GM19238 (cell line): ENCODE results near the gene RAPGEF5.

Experiments
- DNase-seq: peaks from one replicate; pipeline ENCODE4 v3.0.0; 2011; ENCODE audit warnings: low spot score; ENCODE audit not compliant: insufficient read length

RAPGEF5 gene

GRCh38 chr7:22127835-22128527, 229.0 kb downstream of the RAPGEF5 start:
- DNase-seq: no peak

DNA sequence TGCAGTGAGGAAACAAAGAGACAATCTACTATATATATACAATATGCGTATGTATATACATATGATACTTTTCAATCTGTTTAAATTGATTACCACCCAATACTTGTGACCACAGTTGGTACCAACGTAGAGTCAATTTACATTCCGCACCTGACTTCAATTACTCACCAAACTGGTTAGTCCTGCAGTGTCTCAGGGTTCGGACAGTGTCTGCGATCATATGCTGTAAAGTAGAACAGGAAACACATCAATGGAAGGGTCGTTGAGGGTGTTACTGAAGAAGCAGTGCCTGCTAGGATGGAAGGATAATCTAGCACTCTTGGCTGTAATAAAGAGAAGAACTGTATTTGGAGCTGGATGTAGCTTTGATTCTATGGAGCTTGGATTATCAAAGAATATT, 231.5 kb downstream of the RAPGEF5 start:
- DNase-seq: no peak

GRCh38 chr7:22124941-22125340, 232.0 kb downstream of the RAPGEF5 start:
- DNase-seq: no peak

GRCh38 chr7:22123139-22123538, 233.8 kb downstream of the RAPGEF5 start:
- no peak for DNase-seq

GRCh38 chr7:22121702-22122474, 235.1 kb downstream of the RAPGEF5 start:
- no peak for DNase-seq

- no peak for DNase-seq
Measured at GRCh38 chr7:22120391-22121053, 236.4 kb downstream of the RAPGEF5 start.

GRCh38 chr7:22117222-22117621, 239.7 kb downstream of the RAPGEF5 start:
- DNase-seq: no peak

DNA sequence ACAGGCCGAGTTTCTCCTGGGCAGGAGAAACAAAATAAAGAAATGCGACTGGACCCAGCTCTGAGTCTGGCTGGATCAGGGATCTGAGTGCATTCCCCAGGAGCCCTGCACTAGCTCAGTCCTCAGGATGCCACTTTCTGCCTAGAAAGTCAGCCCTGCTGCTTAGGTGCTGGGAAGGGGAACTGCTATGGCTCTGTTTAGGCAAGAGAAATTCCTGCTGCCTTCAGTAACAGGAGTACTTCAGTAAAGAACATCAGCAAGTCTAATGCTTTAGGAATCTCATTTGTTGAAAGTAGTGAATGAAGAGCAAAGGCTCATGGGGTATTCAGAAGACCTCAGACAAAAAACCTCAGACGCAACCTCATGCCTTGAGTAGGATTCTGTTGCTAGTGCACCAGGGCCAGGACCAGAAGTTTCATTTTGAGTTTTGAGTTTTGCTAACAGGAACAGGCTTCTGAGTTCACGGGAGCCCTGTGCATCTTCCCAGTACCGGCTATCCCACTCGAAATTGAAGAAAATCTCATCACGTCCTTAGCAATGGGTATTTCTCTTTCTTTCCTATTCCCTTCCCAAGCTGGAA, 240.4 kb downstream of the RAPGEF5 start:
- DNase-seq: no peak

- DNase-seq: no peak
Measured at GRCh38 chr7:22115689-22116088, 241.3 kb downstream of the RAPGEF5 start.

GRCh38 chr7:22114440-22114981, 242.4 kb downstream of the RAPGEF5 start:
- DNase-seq: no peak

GRCh38 chr7:22113041-22113440, 243.9 kb downstream of the RAPGEF5 start:
- DNase-seq: no peak

GRCh38 chr7:22111661-22112060, 245.3 kb downstream of the RAPGEF5 start:
- no peak for DNase-seq

DNA sequence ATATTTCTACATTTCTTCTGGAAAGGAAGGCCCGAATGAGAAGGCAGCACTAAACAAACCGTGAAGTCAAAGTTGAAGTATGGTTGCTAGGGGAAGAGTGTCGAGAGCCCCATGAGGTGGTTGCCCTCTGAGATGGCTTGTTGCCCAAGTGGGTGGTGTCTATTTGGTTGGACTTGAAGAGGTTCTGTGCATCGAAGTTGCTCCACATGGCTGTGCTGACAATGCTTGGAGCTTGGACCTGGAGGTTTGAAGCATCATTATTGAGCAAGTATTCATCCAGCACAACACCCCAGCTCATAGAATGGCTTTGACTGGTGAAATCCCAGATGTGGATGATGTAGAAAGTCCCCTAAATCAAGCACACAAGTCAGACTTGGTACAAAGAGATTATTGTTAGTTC, 246.1 kb downstream of the RAPGEF5 start:
- DNase-seq: no peak

DNA sequence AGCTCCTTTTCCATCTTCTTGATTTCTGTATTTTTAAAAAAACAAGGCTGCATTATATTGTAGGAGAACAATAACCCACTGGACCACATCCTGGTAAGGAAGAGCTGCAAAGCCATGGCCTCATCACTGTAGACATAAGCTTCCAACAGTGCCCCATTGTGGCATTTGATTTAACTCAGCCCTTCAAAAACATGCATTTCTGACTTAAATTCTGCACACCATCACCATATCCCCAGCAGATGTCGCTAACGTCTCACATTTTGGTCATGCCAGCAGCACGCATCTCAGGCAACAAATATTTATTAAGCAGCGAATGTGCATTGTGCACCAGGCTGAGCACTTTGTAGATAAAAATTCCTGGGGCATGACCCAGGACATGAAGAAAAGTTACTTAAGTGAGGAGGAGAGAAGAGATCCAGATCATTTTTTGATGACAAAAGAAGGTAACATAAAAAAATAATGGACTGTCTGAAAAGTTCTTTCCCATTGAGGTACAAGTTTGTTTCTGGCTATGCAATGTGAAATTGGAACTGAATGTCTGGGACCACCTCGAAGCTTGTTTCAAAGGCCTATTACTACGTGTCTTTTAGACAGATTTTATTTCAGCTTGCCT, 246.6 kb downstream of the RAPGEF5 start:
- peak; percentile 44 for DNase-seq

DNA sequence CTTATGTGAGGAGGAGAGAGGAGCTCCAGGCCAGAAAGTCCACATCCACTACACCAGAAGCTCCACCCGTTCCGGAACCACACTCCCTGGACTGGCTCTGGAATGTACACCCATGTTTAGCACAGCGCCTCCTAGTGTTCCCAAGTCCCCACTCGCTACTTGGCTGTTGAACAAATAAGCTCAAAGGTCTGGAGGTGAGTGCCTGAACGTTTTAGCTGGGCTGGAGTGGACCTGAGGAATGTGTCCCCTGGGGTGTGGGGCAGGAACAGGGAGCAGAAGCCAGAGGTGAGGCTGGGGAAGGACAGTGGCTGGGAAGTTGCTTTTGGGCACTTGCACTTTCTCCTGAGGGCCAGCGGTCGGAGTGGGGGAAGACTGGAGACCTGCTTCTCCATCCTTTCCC, 247.2 kb downstream of the RAPGEF5 start:
- DNase-seq: no peak

GRCh38 chr7:22108151-22108845, 248.7 kb downstream of the RAPGEF5 start:
- no peak for DNase-seq

DNA sequence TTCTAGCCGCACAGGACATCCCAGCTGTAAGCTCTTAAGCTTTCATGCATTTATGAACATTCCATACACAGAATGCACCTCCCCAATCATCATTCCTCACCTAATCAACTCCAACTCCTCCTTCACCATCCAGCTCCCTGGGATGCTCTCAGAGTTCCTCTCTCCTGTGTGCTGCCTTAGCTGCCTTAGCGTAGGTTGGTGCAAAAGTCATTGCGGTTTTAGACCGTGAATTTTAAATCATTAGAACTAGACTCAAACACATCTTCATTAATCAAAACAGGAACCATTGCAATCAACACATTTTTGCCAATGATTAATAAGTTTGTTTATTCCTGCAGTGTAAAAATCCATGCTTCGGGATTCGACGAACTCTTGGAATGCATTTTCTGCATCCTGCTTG, 251.4 kb downstream of the RAPGEF5 start:
- DNase-seq: no peak

DNA sequence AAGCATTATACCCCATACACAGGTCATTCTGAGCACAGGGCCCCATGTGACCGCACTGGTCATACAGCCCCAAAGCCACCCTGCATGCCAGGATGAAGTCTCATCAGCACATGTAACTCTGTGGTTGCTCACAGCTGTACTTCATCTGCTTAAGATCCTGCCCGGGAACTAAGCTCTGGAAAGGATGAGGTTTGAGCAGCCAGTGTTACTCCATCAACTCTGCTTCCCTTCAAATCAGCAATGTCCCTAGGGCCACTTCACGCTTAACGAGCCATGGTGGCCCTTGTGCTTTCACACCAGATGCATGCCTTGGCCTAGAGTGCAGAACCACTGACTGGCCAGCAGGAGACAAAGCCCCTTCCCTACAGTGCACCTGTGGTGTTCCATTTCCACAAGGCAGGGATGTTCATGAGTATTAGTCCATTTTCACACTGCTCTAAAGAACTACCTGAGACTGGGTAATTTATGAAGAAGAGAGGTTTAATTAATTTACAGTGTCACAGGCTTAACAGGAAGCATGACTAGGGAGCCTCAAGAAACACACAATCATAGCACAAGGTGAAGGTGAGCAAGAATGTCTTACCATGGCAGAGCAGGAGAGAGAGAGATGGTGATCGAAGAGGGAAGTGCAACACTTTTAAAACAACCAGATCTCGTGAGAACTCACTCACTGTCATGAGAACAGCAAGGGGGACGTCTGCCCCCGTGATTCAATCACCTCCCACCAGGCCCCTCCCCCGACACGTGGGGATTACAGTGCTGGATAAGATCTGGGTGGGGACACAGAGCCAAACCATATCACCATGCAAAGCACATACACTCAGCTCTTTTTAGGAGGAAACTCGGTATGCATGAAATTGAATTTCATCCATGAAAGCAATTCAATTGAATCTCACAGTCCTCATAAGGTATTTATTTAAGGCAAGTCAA, 262.3 kb downstream of the RAPGEF5 start:
- no peak for DNase-seq

DNA sequence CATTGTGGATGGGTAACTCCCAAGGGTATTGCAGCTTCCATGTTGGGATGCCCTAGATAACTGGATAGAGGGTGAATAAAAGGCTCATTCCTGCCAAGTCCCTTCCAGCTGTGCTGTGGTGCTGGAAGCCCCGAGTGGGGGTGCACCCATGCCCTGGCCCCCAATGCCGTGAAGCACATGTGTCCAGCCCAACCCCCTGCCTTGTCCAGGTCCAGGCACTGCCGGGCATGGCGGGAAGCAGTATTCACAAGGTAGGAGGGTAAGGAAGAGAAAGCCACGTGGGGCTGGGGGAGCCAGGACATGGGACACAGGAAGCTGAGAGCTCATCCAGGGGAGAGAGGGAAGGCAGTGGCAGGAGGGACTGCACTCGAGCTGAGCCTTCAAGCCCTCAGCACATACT, 263.0 kb downstream of the RAPGEF5 start:
- DNase-seq: no peak

GRCh38 chr7:22093001-22093400, 264.0 kb downstream of the RAPGEF5 start:
- no peak for DNase-seq
